Measurements from ENCODE around the gene TARBP2. TPM values are rescaled to one million over a fixed set of nuclear protein-coding genes. Genes with fewer than 3 reads are reported as not detected.
A peak's percentile ranks its signal among the peaks of the same experiment; 100 is the strongest.

The TARBP2 gene
- total and polyA plus RNA-seq, 12 donors: 7.0 to 21.2 (median 11.1) TPM

DNA sequence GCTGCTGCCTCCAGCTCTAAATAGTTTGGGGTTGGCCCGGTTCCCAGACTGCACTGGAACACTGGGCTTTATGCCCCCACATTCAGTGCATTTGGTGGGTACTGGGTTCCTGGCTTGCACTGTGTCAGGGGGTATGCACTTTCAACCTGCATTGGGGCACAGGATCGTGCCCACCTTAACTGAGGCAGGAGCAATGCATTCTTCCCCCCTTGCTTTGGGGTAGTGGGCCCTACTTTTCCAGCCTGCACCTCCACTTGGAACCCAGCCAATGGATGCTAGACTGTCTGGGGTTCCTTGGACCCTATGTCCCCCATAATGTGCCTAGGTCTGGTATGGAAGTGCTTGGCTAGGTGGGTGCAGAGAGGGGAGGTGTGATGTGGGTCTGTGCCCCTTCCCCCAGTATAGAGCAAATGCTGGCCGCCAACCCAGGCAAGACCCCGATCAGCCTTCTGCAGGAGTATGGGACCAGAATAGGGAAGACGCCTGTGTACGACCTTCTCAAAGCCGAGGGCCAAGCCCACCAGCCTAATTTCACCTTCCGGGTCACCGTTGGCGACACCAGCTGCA, 615 bp downstream of the TARBP2 start:
- TF ChIP-seq, protein P1, sequence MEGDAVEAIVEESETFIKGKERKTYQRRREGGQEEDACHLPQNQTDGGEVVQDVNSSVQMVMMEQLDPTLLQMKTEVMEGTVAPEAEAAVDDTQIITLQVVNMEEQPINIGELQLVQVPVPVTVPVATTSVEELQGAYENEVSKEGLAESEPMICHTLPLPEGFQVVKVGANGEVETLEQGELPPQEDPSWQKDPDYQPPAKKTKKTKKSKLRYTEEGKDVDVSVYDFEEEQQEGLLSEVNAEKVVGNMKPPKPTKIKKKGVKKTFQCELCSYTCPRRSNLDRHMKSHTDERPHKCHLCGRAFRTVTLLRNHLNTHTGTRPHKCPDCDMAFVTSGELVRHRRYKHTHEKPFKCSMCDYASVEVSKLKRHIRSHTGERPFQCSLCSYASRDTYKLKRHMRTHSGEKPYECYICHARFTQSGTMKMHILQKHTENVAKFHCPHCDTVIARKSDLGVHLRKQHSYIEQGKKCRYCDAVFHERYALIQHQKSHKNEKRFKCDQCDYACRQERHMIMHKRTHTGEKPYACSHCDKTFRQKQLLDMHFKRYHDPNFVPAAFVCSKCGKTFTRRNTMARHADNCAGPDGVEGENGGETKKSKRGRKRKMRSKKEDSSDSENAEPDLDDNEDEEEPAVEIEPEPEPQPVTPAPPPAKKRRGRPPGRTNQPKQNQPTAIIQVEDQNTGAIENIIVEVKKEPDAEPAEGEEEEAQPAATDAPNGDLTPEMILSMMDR (IDR thresholded peaks at IDR 0.05): no peak
- WGBS, 2 donors: 56 to 66% methylated on average over 10 of the region's 10 CpGs
- no peak for DNase-seq
- Histone ChIP-seq H3K36me3 (peaks cover 0 to 36% (median 5%) of the 10 kb centered on the region in 9 donors), H3K4me1 (peaks cover 15 to 50% (median 27%) of the 10 kb centered on the region in 9 donors), H3K27ac (peak overlapping the region; percentile 96 to 99 (median 97)), H3K4me3 (peak overlapping the region; percentile 44 to 87 (median 74)), H3K27me3 (no peaks in the 10 kb centered on the region), H3K9me3 (no peaks in the 10 kb centered on the region)
- ATAC-seq: peak in 1 of 8 donors; percentile 0
- intact Hi-C loops (cut with DNase I): loop anchor here in 7 of 10 donors (2.0 to 10.0 kb wide), 7 partner anchors 47 to 177 kb away; partner anchors contain the start of genes PCBP2 (in 5 of the 7), AAAS (in 1 of the 7) and PRR13 (in 1 of the 7)

DNA sequence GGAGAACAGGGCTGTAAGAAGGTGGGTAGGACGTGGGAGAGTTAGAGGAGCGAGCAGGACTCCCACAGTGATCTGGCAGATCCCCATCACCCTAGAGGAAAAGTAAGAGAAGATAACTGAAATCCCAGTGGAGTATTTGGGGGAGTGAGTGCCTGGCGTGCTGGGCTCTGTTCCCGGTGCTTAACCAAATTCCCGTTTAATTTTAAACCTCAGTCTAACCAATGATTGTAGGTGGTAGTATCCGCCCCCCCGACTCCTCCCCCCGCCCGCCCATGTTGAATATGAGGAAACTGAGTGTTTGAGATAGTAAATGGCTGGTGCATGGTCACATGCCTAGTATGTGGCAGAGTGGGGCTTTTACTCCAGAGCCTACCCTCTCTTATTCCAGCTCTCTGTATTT, 1.2 kb downstream of the TARBP2 start:
- WGBS, 2 donors: 33% methylated on average over 9 of the region's 9 CpGs
- peak overlapping the region; percentile 96 to 99 (median 97) for H3K27ac ChIP-seq
- TF ChIP-seq, protein P1 (IDR thresholded peaks at IDR 0.05): no peak
- no peaks in the 10 kb centered on the region for H3K27me3 ChIP-seq
- H3K9me3 ChIP-seq: no peaks in the 10 kb centered on the region
- peak overlapping the region in 8 of 10 donors; percentile 60 to 87 (median 74) for H3K4me3 ChIP-seq
- ATAC-seq (no peak), DNase-seq (no peak)
- intact Hi-C loops (cut with DNase I): loop anchor here in 5 of 10 donors (5.0 to 10.0 kb wide), 6 partner anchors 48 to 178 kb away; partner anchors contain the start of genes PCBP2 (in 2 of the 5), AAAS (in 1 of the 5) and PRR13 (in 1 of the 5)
- peaks cover 15 to 44% (median 27%) of the 10 kb centered on the region in 9 donors for H3K4me1 ChIP-seq
- H3K36me3 ChIP-seq: peaks cover 0 to 42% (median 5%) of the 10 kb centered on the region in 9 donors

DNA sequence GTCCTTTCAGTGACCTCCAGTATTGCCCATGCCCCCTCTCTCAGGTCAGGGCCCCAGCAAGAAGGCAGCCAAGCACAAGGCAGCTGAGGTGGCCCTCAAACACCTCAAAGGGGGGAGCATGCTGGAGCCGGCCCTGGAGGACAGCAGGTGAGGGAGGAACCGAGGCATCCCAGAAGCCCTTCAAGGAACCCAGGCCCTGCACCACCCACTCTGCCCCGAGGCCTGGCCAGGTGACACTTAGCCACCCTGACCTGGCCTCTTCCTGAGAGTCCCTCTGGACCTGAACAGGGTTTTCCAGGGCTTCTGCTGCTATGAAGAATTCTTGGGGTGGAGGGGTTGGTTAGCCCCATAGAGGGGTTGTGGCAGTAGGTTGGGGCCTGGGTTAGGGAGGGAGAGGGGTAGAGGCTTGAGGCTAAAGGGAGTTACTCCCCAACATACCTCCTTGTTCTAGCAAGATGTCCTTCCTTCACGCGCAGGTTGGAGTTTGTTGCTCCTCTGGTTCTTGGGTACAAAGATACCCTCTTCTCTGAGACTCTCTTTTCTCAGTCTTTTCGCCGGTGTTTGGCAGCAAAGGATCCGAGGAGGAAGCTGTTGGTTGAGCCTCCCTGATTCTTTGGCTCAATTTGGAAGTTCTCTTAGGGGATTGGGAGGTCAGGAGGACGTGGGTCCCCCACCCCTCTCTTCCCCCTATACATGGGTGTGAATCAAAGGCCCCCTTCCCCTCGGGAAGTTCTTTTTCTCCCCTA, 2.1 kb downstream of the TARBP2 start:
- intact Hi-C loops (cut with DNase I): loop anchor here in 5 of 10 donors (5.0 to 10.0 kb wide), 6 partner anchors 48 to 178 kb away; partner anchors contain the start of genes PCBP2 (in 2 of the 5), AAAS (in 1 of the 5) and PRR13 (in 1 of the 5)
- H3K4me3 ChIP-seq: peak overlapping the region in 2 of 10 donors; percentile 14 to 71
- peaks cover 0 to 47% (median 5%) of the 10 kb centered on the region in 9 donors for H3K36me3 ChIP-seq
- TF ChIP-seq, protein P1 (IDR thresholded peaks at IDR 0.05): no peak
- H3K27me3 ChIP-seq: no peaks in the 10 kb centered on the region
- WGBS, 2 donors: 78% methylated on average over 10 of the region's 10 CpGs
- H3K27ac ChIP-seq: peak overlapping the region in 9 of 10 donors; percentile 24 to 98 (median 97)
- peaks cover 15 to 41% (median 27%) of the 10 kb centered on the region in 9 donors for H3K4me1 ChIP-seq
- DNase-seq: no peak
- H3K9me3 ChIP-seq: no peaks in the 10 kb centered on the region
- ATAC-seq: no peak

Measured in heart right ventricle (tissue), 16 donors.